HL-60 (cell line): Measurements from ENCODE around the gene LGALSL.

Source experiments
- CTCF ChIP-seq: IDR thresholded peaks from one replicate; pipeline ENCODE4 v1.5.1; 2011; ENCODE audit warnings: low read length, control low read depth, inconsistent platforms; ENCODE audit not compliant: insufficient read depth
- REST ChIP-seq: IDR thresholded peaks from 2 replicates; pipeline ENCODE4 v1.6.1; 2012; ENCODE audit warnings: low read depth; ENCODE audit not compliant: insufficient replicate concordance

GRCh38 chr2:64457524-64457923, 3.6 kb downstream of the LGALSL start:
- TF ChIP-seq REST = no peak
- TF ChIP-seq CTCF = no peak
